Stimulated activated CD8-positive, alpha-beta memory T cell treated with anti-CD3 and anti-CD28 coated beads, Interleukin-4, amount 100 ng/mL, for 48 hours (primary cell): ENCODE measurements around the gene ZNF774.
"Not testable (repeated sequence)": the region's sequence is repeated elsewhere in the genome, so short reads cannot be mapped to it uniquely, and the experiment has no call there.

ENCODE experiments used
- DNase-seq: peaks from one replicate; pipeline ENCODE4 v3.0.0-alpha.2; 2020

Gene ZNF774

GRCh38 chr15:90393040-90393439 is 41.0 kb downstream of the ZNF774 start:
- DNase-seq = no peak

GRCh38 chr15:90394074-90394473 is 42.0 kb downstream of the ZNF774 start:
- no peak for DNase-seq

- DNase-seq = no peak
These were observed 42.8 kb downstream of the ZNF774 start for GRCh38 chr15:90394748-90395442.

GRCh38 chr15:90396321-90396720 is 44.2 kb downstream of the ZNF774 start:
- no peak for DNase-seq

GRCh38 chr15:90400005-90400758 is 48.1 kb downstream of the ZNF774 start:
- no peak for DNase-seq

GRCh38 chr15:90400759-90401314 is 48.8 kb downstream of the ZNF774 start:
- peak; percentile 60 for DNase-seq

- DNase-seq = no peak
These were observed 49.4 kb downstream of the ZNF774 start for GRCh38 chr15:90401495-90401894.

GRCh38 chr15:90402223-90402622 is 50.1 kb downstream of the ZNF774 start:
- DNase-seq = no peak

- DNase-seq = no peak
These were observed 50.7 kb downstream of the ZNF774 start for GRCh38 chr15:90402767-90403166.

- no peak for DNase-seq
These were observed 53.0 kb downstream of the ZNF774 start for GRCh38 chr15:90405055-90405607.

- DNase-seq = no peak
These were observed 55.3 kb downstream of the ZNF774 start for GRCh38 chr15:90407336-90407735.

- DNase-seq = no peak
These were observed 55.8 kb downstream of the ZNF774 start for GRCh38 chr15:90407871-90408317.

- no peak for DNase-seq
These were observed 56.6 kb downstream of the ZNF774 start for GRCh38 chr15:90408657-90409056.

GRCh38 chr15:90409587-90409986 is 57.5 kb downstream of the ZNF774 start:
- DNase-seq = not testable (repeated sequence)

GRCh38 chr15:90410316-90410715 is 58.2 kb downstream of the ZNF774 start:
- DNase-seq = not testable (repeated sequence)

GRCh38 chr15:90411176-90411575 is 59.1 kb downstream of the ZNF774 start:
- no peak for DNase-seq
